Measurements from ENCODE around the gene TRIM72.

Gene TRIM72

DNA sequence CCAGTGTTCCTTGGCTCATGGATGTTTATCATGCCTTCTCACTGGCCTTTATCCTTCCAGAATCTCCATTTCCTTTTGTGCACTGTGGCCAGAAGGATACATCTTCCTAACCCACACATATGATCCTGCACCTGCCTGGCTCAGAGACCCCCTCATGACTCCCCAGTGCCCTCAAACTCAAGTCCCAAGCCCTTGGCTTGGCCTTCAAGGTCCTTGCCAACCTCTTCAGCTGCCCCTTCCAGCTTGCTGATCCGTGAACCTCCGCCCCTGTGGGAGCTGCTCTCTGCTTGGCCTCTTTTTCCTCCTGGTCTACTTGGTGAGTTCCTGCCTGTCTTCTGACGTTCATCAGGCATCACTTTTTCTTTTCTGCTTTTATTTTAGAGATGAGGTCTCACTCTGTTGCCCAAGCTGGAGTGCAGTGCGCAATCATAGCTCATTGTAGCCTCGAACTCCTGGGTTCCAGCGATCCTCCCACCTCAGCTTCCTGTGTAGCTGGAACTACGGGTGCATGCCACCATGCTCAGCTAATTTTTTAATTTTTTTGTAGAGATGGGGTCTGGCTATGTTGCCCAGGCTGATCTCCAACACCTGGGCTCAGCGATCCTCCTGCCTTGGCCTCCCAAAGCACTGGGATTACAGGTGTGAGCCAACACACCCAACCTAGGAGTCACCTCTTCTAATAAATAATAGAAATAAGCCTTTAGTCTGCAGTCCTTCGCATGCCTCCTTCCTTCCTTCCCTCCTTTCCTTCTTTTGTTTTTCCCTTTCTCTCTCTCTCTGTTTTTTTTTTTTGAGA lies 8.8 kb upstream of the TRIM72 start:
- no peak for DNase-seq
- in situ Hi-C loops (cut with HindIII; ENCODE audit: low pct_ligation_motif_present, low pct_unique_long_range_greater_than_20kb, low sequenced_read_pairs), result no loop called here

DNA sequence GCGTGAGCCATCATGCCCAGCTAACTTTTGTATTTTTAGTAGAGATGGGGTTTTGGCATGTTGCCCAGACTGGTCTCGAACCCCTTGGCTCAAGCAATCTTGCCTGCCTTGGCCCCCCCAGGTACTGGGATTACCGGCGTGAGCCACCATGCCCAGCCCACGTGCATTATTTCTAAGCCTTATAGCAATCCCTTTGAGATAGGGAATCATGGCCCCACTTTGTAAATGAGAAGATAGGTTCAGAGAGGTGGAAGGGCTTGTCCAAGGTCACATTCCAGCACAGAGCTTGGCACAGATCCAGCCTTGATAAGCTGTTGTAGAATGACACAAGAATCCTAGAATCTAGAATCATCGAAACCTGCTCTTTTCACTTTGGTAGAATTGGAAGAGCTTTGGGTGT lies 7.1 kb upstream of the TRIM72 start:
- in situ Hi-C loops (cut with HindIII; ENCODE audit: low pct_ligation_motif_present, low pct_unique_long_range_greater_than_20kb, low sequenced_read_pairs), result no loop called here
- no peak for DNase-seq

DNA sequence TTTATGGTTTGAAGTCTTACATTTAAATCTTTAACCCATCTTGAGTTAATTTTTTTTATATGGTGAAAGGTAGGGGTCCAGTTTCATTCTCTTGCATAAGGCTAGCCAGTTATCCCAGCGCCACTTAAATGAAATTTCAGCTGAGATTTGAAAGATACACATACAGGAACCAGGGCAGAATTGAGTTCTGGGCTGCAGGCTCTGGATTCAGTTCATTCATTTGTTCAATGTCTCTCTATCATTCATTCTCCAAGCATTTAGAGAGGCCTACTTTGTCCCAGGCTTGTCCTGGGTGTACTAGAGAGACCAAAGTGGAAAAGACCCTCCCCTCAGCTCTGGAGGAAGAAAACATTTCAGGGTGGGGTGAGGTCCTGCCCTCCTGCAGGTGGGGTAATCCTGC lies 577 bp upstream of the TRIM72 start:
- in situ Hi-C loops (cut with HindIII; ENCODE audit: low pct_ligation_motif_present, low pct_unique_long_range_greater_than_20kb, low sequenced_read_pairs), result no loop called here
- DNase-seq, result no peak

DNA sequence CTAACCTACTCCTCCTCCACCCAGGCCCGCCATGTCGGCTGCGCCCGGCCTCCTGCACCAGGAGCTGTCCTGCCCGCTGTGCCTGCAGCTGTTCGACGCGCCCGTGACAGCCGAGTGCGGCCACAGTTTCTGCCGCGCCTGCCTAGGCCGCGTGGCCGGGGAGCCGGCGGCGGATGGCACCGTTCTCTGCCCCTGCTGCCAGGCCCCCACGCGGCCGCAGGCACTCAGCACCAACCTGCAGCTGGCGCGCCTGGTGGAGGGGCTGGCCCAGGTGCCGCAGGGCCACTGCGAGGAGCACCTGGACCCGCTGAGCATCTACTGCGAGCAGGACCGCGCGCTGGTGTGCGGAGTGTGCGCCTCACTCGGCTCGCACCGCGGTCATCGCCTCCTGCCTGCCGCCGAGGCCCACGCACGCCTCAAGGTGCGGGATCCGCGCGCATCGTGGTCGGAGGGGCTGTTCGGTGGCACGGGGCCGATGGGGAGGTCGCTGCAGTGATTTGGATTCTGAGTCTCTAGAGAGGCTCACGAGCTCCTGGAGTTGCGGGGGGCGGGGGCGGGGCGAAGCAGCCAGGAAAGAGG lies 878 bp downstream of the TRIM72 start:
- in situ Hi-C loops (cut with HindIII; ENCODE audit: low pct_ligation_motif_present, low pct_unique_long_range_greater_than_20kb, low sequenced_read_pairs), result no loop called here
- DNase-seq, result no peak

DNA sequence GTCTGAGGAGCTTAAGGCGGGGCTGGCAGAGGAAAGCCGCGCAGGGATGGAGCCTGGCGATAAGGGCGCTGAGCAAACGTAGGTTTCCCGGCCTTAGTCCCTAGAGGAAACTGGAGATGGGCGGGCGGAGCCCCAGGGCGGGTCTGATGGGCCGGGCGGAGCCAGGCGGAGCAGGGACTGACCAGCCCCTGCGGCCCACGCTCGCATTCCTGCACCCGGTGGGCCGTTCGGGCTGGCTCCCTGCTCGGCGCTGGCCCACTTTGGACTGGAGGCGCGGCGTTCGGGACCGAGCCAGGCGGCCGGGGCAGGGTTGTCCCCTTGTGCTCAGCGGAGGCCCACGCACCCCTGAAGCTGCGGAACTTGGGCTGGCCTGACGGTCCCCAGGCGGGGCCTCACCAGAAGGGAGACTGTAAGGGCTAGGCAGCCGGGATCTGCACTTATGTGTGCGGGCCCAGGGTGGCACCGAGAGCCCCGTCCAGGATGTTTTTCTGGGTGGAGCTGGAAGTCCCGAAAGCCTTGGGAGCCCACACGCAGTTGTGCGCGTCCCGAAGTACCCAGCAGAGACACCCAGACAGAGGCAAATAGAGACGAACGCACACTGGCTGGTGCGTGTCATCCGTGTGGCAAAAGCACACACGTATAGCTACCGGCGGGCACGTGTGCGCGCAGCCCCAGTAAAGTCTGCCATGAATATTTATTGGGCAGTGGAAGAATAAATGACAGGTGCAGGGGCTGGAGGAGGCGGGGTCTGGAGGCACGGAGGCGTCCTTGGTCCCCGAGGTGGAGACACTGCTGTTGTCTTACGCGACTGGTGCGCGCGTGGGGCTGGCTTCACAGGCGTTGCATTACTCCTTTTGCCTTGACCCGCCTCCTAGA lies 1.6 kb downstream of the TRIM72 start:
- in situ Hi-C loops (cut with HindIII; ENCODE audit: low pct_ligation_motif_present, low pct_unique_long_range_greater_than_20kb, low sequenced_read_pairs), result no loop called here
- DNase-seq, result peak; percentile 71

DNA sequence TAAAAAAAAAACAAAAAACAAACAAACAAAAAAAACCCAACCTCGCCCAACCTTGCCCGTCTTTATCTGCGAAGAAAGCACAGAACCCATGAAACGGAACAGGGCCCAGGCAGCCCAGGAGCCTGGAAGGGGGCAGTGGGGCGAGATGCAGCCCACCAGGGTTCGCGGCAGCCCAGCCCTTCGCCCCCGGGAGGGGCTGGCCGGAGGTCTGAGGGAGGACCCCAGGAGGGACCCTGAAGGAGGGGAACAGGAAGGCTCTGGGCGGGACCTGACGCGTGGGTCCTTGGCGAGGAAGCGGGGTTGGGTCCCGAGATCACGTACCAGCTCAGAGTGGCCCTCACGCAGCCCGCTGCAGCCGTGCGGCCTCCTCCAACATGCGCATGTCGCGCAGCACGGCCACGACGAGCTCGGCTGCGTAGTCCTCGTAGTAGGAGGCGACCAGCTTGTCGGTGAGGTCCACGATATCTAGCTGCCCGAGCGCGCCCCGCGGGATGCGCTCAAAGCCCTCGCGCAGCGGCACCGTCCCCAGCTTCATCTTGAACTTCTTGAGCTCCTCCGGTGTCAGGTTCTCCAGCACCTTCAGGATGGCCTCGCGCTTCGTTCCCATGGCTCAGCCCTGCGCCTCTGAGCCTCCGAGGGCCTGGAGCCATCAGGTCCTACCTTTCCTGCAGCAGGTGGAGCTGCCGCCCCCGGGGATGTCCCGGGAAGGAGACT lies 2.7 kb downstream of the TRIM72 start, which contains the start of gene PYDC1:
Gene PYDC1, minus strand, starts transcription at position 714 of the 714 bp plus-strand sequence. Its CDS starts 107 bp downstream, at position 607.
- in situ Hi-C loops (cut with HindIII; ENCODE audit: low pct_ligation_motif_present, low pct_unique_long_range_greater_than_20kb, low sequenced_read_pairs), result no loop called here
- no peak for DNase-seq

DNA sequence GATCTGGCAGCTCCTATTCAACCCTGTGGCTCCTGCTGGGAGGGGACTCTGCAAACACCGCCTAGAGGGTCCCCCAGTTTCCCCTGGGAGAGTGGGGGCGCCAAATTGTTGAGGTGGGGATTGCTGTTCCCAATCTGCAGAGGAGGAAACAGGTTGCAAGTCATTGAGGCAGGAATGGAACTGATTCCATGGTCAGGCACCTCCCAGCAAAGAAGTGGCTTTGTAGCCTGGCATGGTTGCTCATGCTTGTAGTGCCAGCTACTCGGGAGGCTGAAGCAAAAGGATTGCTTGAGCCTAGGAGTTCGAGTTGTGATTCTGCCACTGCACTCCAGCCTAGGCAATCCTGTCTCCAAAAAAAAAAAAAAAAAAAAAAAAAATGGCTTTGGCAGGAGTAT lies 3.2 kb downstream of the TRIM72 start:
- in situ Hi-C loops (cut with HindIII; ENCODE audit: low pct_ligation_motif_present, low pct_unique_long_range_greater_than_20kb, low sequenced_read_pairs), result no loop called here

DNA sequence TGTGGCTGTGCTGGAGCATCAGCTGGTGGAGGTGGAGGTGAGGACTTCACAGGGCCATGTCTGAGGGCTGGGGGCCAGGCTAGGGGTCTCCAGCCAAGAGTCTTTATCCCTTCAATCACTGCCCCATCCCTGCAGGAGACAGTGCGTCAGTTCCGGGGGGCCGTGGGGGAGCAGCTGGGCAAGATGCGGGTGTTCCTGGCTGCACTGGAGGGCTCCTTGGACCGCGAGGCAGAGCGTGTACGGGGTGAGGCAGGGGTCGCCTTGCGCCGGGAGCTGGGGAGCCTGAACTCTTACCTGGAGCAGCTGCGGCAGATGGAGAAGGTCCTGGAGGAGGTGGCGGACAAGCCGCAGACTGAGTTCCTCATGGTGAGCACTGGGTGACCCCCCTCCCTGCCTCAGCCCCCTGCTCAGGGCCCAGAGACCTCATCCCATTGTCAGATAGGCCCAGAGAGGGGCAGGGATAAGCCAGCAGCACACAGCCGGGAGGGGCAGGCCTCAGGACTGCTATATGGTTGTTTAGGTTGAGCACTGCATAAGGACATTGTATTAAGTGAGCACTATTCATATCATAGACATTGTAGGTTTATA lies 5.3 kb downstream of the TRIM72 start:
- in situ Hi-C loops (cut with HindIII; ENCODE audit: low pct_ligation_motif_present, low pct_unique_long_range_greater_than_20kb, low sequenced_read_pairs), result no loop called here
- no peak for DNase-seq

More for the DNA sequence above, 3.2 kb downstream of the TRIM72 start:
- no peak for DNase-seq

DNA sequence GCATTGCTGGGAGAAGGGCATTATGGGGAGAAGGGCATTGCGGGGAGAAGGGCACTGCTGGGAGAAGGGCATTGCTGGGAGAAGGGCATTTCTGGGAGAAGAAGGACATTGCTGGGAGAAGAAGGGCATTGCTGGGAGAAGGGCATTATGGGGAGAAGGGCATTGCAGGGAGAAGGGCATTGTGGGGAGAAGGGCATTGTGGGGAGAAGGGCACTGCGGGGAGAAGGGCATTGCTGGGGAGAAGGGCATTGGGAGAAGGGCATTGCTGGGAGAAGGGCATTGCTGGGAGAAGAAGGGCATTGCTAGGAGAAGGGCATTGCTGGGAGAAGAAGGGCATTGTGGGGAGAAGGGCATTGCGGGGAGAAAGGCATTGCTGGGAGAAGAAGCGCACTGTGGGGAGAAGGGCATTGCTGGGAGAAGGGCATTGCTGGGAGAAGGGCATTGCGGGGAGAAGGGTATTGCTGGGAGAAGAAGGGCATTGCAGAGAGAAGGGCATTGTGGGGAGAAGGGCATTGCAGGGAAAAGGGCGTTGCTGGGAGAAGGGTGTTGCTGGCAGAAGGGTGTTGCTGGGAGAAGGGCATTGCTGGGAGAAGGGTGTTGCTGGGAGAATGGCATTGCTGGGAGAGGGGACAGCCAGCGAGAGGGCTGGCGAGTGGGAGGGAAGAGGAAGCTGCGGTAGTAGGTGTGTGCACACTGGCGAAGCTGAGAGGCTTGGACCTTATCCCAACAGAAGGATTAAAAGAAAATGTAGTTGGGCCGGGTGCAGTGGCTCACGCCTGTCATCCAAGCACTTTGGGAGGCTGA lies 7.6 kb downstream of the TRIM72 start:
- no peak for DNase-seq
- in situ Hi-C loops (cut with HindIII; ENCODE audit: low pct_ligation_motif_present, low pct_unique_long_range_greater_than_20kb, low sequenced_read_pairs), result no loop called here

DNA sequence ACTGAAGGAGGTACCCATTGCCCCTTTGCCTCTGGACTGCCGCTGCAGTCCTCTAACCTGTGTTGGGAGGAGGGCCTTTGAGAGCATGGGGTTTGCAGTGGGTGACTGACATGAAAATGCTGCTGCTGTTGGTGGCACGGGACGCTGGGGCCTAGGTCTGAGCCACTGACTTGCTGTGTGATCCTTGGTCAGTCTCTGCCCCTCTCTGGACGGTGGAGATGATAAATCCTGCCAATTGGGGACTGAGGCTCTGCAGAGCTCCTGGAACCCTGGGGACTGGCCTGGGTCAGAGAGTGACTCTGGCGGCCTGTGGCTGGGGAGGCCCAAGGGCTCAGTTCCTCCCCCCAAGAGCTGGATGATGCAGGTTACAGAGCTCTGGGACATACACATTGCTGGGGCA lies 9.1 kb downstream of the TRIM72 start:
- in situ Hi-C loops (cut with HindIII; ENCODE audit: low pct_ligation_motif_present, low pct_unique_long_range_greater_than_20kb, low sequenced_read_pairs), result no loop called here

DNA sequence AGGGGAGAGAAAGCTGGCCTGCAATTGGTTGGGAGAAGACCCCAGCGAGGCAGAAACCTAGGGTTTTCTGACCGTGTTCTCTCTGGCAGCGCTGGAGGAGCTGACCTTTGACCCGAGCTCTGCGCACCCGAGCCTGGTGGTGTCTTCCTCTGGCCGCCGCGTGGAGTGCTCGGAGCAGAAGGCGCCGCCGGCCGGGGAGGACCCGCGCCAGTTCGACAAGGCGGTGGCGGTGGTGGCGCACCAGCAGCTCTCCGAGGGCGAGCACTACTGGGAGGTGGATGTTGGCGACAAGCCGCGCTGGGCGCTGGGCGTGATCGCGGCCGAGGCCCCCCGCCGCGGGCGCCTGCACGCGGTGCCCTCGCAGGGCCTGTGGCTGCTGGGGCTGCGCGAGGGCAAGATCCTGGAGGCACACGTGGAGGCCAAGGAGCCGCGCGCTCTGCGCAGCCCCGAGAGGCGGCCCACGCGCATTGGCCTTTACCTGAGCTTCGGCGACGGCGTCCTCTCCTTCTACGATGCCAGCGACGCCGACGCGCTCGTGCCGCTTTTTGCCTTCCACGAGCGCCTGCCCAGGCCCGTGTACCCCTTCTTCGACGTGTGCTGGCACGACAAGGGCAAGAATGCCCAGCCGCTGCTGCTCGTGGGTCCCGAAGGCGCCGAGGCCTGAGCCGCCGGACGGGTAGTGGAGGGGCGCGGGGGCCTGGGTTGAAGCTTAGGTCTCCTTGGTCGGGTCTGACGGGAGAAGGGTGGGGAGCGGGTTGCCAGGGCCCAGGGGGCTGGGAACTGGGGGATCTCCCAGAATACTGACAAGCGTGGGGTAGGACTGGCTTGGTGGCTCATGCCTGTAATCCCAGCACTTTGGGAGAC lies 10.4 kb downstream of the TRIM72 start:
- no peak for DNase-seq
- in situ Hi-C loops (cut with HindIII; ENCODE audit: low pct_ligation_motif_present, low pct_unique_long_range_greater_than_20kb, low sequenced_read_pairs), result no loop called here

More for the DNA sequence above, 9.1 kb downstream of the TRIM72 start:
- no peak for DNase-seq

DNA sequence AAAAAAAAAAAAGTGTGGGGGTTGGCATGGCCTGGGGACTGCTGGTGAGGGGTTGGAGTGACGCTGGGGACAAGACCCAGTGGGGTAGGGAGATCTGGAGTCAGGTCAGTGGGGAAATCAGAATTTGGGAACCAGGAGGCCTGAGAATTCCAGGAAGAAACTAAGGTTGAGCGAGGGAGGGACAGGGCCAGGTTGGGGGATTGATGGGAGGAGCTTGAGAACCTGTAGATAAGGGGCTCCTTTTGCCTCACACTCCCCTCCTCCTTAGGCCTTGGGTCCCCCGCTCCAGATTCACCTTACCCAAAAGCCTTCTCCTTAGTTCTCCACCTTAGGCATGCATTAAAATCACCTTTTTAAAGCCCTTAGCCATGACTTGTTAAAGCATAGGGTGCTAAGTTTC lies 11.3 kb downstream of the TRIM72 start:
- in situ Hi-C loops (cut with HindIII; ENCODE audit: low pct_ligation_motif_present, low pct_unique_long_range_greater_than_20kb, low sequenced_read_pairs), result no loop called here
- no peak for DNase-seq

DNA sequence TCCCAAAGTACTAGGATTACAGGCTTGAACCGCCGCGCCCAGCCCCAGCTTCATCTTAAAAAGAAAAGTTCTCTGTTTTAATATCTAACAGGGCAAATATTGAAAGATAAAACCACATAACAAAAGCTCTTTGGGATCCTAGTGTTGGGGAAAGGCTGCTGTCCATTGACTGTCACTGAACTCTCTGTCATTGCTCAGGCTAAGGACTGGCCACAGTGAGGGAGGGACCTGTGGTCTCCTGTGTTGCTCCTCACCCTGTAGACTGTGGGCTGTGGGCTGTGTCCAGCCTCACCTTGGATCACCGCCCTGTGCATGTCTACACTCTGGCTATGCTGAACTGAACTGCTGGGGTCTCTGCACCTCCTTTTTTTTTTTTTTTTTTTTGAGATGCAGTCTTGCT lies 14.3 kb downstream of the TRIM72 start:
- no peak for DNase-seq
- in situ Hi-C loops (cut with HindIII; ENCODE audit: low pct_ligation_motif_present, low pct_unique_long_range_greater_than_20kb, low sequenced_read_pairs), result no loop called here

DNA sequence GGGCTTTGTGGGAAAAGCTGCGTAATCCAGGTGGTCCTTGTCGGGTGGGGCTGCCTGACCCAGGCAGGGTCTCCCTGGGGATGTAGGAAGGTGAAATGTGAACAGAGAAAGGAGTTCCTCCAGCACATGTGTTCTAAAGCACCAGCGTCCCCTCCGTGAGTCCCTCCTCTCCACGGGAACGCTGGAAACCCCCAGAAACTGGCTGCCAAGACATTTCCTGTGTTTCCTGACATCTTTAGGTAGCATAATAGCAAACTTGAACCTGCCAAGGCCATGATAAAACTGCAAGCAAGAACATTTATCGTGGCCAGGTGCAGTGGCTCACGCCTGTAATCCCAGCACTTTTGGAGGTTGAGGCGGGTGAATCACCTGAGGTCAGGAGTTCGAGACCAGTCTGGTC lies 15.6 kb downstream of the TRIM72 start:
- in situ Hi-C loops (cut with HindIII; ENCODE audit: low pct_ligation_motif_present, low pct_unique_long_range_greater_than_20kb, low sequenced_read_pairs), result no loop called here
- no peak for DNase-seq

DNA sequence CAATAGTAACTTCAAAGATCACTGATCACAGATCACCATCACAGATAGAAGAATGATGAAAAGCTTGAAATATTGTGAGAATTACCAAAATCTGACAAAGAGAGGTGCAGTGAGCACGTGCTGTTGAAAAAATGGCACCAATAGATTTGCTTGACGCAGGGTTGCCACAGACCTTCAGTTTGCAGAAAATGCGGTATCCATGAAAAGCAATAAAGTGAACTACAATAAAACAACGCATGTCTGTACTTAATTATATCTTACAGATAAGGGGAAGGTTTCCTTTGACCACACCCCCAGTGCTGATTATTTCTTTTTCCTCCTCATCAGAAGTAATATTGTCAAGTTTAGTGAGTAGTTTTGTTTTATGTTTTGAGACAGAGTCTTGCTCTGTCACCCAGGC lies 24.1 kb downstream of the TRIM72 start:
- in situ Hi-C loops (cut with HindIII; ENCODE audit: low pct_ligation_motif_present, low pct_unique_long_range_greater_than_20kb, low sequenced_read_pairs), result no loop called here
- no peak for DNase-seq

DNA sequence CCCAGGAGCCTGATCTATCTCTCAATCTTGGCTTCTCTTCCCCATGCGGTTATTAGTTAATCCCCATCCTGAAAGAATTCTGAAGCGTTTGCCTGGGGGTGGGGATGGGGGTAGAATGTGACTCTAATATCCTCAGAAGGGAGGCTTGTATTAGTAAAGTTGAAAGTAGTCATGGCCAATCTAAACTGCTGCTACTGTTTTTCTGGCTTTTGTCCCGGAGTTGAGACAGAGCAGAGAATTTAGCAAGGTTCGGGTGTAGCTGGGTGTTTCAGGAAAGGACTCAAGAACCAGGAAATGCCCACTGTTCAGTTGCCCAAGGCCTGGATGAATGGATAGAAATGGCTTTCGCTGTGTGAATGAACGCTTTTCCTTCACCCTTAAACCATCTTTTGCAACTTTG lies 28.3 kb downstream of the TRIM72 start:
- DNase-seq, result no peak
- in situ Hi-C loops (cut with HindIII; ENCODE audit: low pct_ligation_motif_present, low pct_unique_long_range_greater_than_20kb, low sequenced_read_pairs), result no loop called here

Data from ACHN (cell line).